ENCODE data around the gene ZNF425.
"Not testable (repeated sequence)": the region's sequence is repeated elsewhere in the genome, so short reads cannot be mapped to it uniquely, and the experiment has no call there.

Gene ZNF425

GRCh38 chr7:149133028-149133710 lies 7.0 kb upstream of the ZNF425 start:
- DNase-seq = no peak

- no peak for DNase-seq
These were observed 4.6 kb upstream of the ZNF425 start for GRCh38 chr7:149130572-149131198.

GRCh38 chr7:149126662-149127266 lies 640 bp upstream of the ZNF425 start:
- peak; percentile 90 for DNase-seq

- DNase-seq = no peak
These were observed 798 bp downstream of the ZNF425 start for GRCh38 chr7:149125189-149125862.

GRCh38 chr7:149109969-149110368 lies 16.2 kb downstream of the ZNF425 start:
- DNase-seq = no peak

- no peak for DNase-seq
These were observed 21.4 kb downstream of the ZNF425 start for GRCh38 chr7:149104749-149105148.

- DNase-seq = no peak
These were observed 21.9 kb downstream of the ZNF425 start for GRCh38 chr7:149104214-149104613.

- no peak for DNase-seq
These were observed 22.7 kb downstream of the ZNF425 start for GRCh38 chr7:149103424-149103823.

GRCh38 chr7:149102666-149103065 lies 23.5 kb downstream of the ZNF425 start:
- no peak for DNase-seq

- DNase-seq = no peak
These were observed 25.3 kb downstream of the ZNF425 start for GRCh38 chr7:149100821-149101220.

GRCh38 chr7:149099058-149099457 lies 27.1 kb downstream of the ZNF425 start:
- no peak for DNase-seq

GRCh38 chr7:149097088-149097487 lies 29.0 kb downstream of the ZNF425 start:
- DNase-seq = no peak

- no peak for DNase-seq
These were observed 32.9 kb downstream of the ZNF425 start for GRCh38 chr7:149093228-149093627.

- not testable (repeated sequence) for DNase-seq
These were observed 33.9 kb downstream of the ZNF425 start for GRCh38 chr7:149092244-149092643.

- peak; percentile 97 for DNase-seq
These were observed 35.5 kb downstream of the ZNF425 start, which contains the start of gene ZNF786 for GRCh38 chr7:149090397-149091195. ZNF786 (minus strand) TSS chr7:149090718; CDS start chr7:149090640, 78 bp downstream.

- DNase-seq = no peak
These were observed 38.7 kb downstream of the ZNF425 start for GRCh38 chr7:149087376-149087775.

- no peak for DNase-seq
These were observed 40.3 kb downstream of the ZNF425 start for GRCh38 chr7:149085866-149086265.

GRCh38 chr7:149084407-149084806 lies 41.7 kb downstream of the ZNF425 start:
- DNase-seq = no peak

- no peak for DNase-seq
These were observed 44.2 kb downstream of the ZNF425 start for GRCh38 chr7:149081914-149082313.

GRCh38 chr7:149077594-149077993 lies 48.5 kb downstream of the ZNF425 start:
- DNase-seq = no peak

- DNase-seq = no peak
These were observed 50.8 kb downstream of the ZNF425 start for GRCh38 chr7:149075286-149075685.

- no peak for DNase-seq
These were observed 51.8 kb downstream of the ZNF425 start for GRCh38 chr7:149074116-149074885.
